HEK293T (cell line): ENCODE data around the gene COQ6.

Experiments
- CTCF ChIA-PET: fragments of 350-600 bp; formaldehyde crosslinking; extraction: SDS; loops from one replicate; lab custom pipeline; 2021; ENCODE audit warnings: antibody characterized with exemption, inconsistent platforms; lab: Yijun Ruan, JAX
- POLR2A ChIA-PET: fragments of 350-600 bp; formaldehyde crosslinking; extraction: SDS; loops from one replicate; lab custom pipeline; 2020; ENCODE audit warnings: antibody characterized with exemption, inconsistent platforms; lab: Yijun Ruan, JAX
- DNase-seq: peaks from one replicate; pipeline ENCODE4 v3.0.0; 2012; ENCODE audit warnings: mixed read lengths; ENCODE audit errors: extremely low spot score
- ARNT ChIP-seq: fragments of 450-650 bp; IDR thresholded peaks from 2 replicates; pipeline ENCODE4 v1.6.1; 2017; ENCODE audit warnings: mild to moderate bottlenecking
- BHLHE40 ChIP-seq: fragments of 450-650 bp; IDR thresholded peaks from 2 replicates; pipeline ENCODE4 v1.6.1; 2016; ENCODE audit warnings: mild to moderate bottlenecking, moderate library complexity, borderline replicate concordance
- CTBP1 ChIP-seq: fragments of 450-650 bp; IDR thresholded peaks from 2 replicates; pipeline ENCODE4 v1.6.1; 2016; ENCODE audit warnings: borderline replicate concordance
- ELF4 ChIP-seq: fragments of 450-650 bp; IDR thresholded peaks from 2 replicates; pipeline ENCODE4 v1.6.1; 2017; ENCODE audit warnings: antibody characterized with exemption
- FOXA1 ChIP-seq: fragments of 450-650 bp; IDR thresholded peaks from 2 replicates; pipeline ENCODE4 v1.6.1; 2016; ENCODE audit warnings: mild to moderate bottlenecking
- FOXK2 ChIP-seq: fragments of 450-650 bp; IDR thresholded peaks from 2 replicates; pipeline ENCODE4 v1.6.1; 2016; ENCODE audit warnings: mild to moderate bottlenecking
- FOXM1 ChIP-seq: fragments of 450-650 bp; IDR thresholded peaks from 2 replicates; pipeline ENCODE4 v1.6.1; 2017; ENCODE audit warnings: mild to moderate bottlenecking, borderline replicate concordance
- HDGF ChIP-seq: fragments of 450-650 bp; IDR thresholded peaks from 2 replicates; pipeline ENCODE4 v1.6.1; 2017; ENCODE audit warnings: antibody characterized with exemption, borderline replicate concordance
- L3MBTL2 ChIP-seq: fragments of 450-650 bp; conservative IDR thresholded peaks from 2 replicates; pipeline ENCODE4 v1.6.1; 2016; ENCODE audit warnings: mild to moderate bottlenecking
- LEF1 ChIP-seq: fragments of 450-650 bp; IDR thresholded peaks from 2 replicates; pipeline ENCODE4 v1.6.1; 2017; ENCODE audit warnings: mild to moderate bottlenecking, borderline replicate concordance
- NFRKB ChIP-seq: fragments of 450-650 bp; IDR thresholded peaks from 2 replicates; pipeline ENCODE4 v1.6.1; 2016; ENCODE audit warnings: mild to moderate bottlenecking, moderate library complexity
- SP1 ChIP-seq: fragments of 450-650 bp; IDR thresholded peaks from 2 replicates; pipeline ENCODE4 v1.6.1; 2017
- SUZ12 ChIP-seq: fragments of 450-650 bp; IDR thresholded peaks from 2 replicates; pipeline ENCODE4 v1.6.1; 2016; ENCODE audit warnings: mild to moderate bottlenecking
- TARDBP ChIP-seq: fragments of 450-650 bp; IDR thresholded peaks from 2 replicates; pipeline ENCODE4 v1.6.1; 2016
- ZNF384 ChIP-seq: fragments of 450-650 bp; IDR thresholded peaks from 2 replicates; pipeline ENCODE4 v1.6.1; 2016
- TF ChIP-seq, protein P1 (sequence below): fragments of 450-650 bp; IDR thresholded peaks from 2 replicates; pipeline ENCODE4 v1.6.1; 2016

The COQ6 gene

DNA sequence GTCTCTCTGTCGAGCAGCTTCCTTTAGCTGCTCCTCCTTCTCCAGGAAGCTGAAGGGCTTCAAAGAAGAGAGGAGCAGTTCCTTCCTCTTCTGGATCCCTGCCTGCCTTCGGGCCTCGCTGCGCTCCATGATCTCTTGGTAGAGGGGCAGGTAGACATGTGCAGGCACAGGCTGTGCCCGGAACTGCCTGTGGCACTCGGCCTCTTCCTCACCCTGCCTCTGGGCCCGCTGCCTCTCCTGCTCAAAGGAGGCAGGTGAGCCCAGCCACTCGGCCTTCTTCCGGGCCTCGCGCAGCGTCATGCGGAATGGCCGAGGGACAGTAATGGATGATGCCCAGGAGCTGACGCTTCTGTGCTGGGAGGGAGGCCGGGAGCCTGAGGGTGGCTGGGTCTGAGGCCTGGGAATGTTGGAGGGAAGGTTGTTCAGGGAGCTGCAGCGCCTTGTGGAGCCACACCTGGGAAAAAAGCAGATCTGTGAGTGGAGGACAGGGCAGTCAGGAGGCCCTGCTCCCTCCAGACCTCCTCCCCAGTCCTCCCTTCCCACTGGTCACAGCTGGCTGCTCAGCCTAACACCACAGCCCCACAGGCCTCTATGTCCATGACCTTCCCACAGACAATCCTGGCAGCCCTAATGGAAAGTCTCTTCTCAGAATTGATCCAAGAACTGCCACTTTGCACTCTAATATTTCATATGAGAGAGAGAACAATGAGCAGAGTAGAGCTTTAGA lies 5.5 kb upstream of the COQ6 start:
- TF ChIP-seq TARDBP (no peak), FOXK2 (no peak), L3MBTL2 (no peak), ELF4 (no peak), CTBP1 (no peak), ZNF384 (no peak), SP1 (no peak), NFRKB (no peak), BHLHE40 (no peak), HDGF (no peak), SUZ12 (no peak), LEF1 (no peak), FOXM1 (no peak), FOXA1 (no peak), ARNT (no peak)
- TF ChIP-seq, protein P1, sequence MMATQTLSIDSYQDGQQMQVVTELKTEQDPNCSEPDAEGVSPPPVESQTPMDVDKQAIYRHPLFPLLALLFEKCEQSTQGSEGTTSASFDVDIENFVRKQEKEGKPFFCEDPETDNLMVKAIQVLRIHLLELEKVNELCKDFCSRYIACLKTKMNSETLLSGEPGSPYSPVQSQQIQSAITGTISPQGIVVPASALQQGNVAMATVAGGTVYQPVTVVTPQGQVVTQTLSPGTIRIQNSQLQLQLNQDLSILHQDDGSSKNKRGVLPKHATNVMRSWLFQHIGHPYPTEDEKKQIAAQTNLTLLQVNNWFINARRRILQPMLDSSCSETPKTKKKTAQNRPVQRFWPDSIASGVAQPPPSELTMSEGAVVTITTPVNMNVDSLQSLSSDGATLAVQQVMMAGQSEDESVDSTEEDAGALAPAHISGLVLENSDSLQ = no peak
- DNase-seq = no peak
- CTCF ChIA-PET = interaction anchor here (1.1 kb wide), 1 partner anchor 9 kb away, joined by 4 read pairs; no protein-coding TSS in a partner anchor
- POLR2A ChIA-PET = interaction anchor here (1.9 kb wide), 1 partner anchor 58 kb away, joined by 7 read pairs; the partner anchor contains the start of gene ZNF410

DNA sequence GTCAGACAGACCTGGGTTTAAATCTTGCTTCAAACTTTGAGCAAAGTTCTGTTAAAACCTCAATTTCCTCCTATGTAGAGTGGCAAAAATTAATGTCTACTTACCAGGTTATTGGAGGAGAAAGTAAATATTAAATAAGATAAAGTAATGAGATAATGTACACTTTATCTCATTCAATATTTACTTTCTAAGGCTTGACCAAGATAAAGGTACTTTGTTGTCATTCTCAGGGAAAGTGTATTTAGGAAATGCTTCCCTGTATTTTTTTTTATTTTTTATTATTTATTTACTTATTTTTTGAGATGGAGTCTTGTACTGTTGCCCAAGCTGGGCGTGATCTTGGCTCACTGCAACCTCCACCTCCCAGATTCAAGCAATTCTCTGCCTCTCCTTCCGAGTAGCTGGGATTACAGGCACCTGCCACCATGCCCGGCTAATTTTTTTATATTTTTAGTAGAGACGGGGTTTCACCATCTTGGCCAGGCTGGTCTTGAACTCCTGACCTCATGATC lies 4.9 kb upstream of the COQ6 start:
- POLR2A ChIA-PET = interaction anchor here (1.9 kb wide), 1 partner anchor 58 kb away, joined by 7 read pairs; the partner anchor contains the start of gene ZNF410
- no peak for DNase-seq
- TF ChIP-seq TARDBP (no peak), FOXA1 (no peak), CTBP1 (no peak), L3MBTL2 (no peak), HDGF (no peak), FOXM1 (no peak), ARNT (no peak)
- CTCF ChIA-PET = no interaction called here

DNA sequence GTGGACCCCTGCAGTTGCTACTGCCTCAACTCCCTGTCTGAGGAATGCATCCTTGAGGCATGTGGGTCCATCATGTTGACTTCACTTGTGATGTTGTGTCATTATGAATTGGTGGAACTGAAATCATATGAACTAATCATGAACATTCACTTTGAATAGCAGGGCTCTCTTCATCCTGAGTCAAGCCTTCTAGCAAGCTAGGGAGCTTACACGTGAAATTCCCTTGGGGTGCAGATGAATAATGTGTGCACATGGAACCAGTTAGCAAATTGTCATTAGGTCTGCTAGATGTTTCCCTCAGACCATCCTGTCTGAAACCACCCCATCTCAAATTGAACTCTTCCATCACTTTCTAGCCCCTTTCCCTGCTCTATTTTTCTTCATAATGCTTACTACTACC lies 3.6 kb downstream of the COQ6 start:
- TF ChIP-seq FOXK2 = no peak
- no peak for TF ChIP-seq SUZ12
- TF ChIP-seq L3MBTL2 = no peak
- no peak for TF ChIP-seq NFRKB
- no peak for TF ChIP-seq CTBP1
- no peak for TF ChIP-seq FOXM1
- no peak for TF ChIP-seq SP1
- TF ChIP-seq HDGF = no peak
- TF ChIP-seq, protein P1 = no peak
- no peak for TF ChIP-seq ARNT
- TF ChIP-seq ELF4 = no peak
- TF ChIP-seq LEF1 = no peak
- TF ChIP-seq TARDBP = no peak
- no peak for TF ChIP-seq FOXA1
- TF ChIP-seq ZNF384 = no peak
- no peak for TF ChIP-seq BHLHE40
- no peak for DNase-seq
- POLR2A ChIA-PET = interaction anchor here (1.8 kb wide), 1 partner anchor 102 kb away, joined by 5 read pairs; the partner anchor contains the start of gene PTGR2
- CTCF ChIA-PET = no interaction called here

DNA sequence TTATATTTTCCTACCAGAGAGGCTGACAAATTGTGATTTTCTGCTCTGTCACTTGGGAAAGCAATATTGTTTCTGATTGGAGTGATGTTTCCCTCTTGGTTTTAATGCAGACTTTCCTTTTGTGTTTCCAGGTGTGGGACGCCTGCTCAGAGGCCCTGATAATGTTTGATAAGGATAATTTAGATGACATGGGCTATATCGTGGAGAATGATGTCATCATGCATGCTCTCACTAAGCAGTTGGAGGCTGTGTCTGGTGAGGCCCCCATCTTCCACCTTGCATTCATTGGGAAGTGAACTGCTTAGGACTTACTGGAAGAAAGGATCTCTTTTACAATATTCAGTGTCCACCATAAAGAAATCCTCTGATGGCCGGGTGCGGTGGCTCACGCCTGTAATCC lies 5.6 kb downstream of the COQ6 start:
- no peak for DNase-seq
- ChIA-PET CTCF (no interaction called here), POLR2A (no interaction called here)
- TF ChIP-seq FOXK2 = no peak
- TF ChIP-seq FOXM1 = no peak
- TF ChIP-seq ARNT = no peak

DNA sequence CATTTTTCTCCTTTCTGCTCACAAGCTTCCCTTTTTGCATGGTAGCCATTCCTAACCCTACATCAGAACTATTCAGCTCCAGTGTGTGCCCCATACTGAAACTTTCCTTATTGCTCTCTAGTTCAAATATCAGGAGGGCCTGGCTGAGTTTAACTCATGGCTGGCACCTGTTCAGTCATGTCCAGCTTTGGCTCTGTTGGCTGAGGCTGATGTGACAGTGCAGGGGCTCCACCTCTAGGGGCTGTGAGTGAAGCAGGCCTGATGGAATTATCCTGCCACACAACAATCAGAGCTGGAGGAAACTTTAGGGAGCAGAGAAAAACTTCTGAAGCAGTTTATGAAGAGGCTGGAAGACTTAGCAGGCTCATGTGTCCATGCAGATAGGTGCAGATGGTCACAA lies 8.5 kb downstream of the COQ6 start:
- DNase-seq = no peak
- CTCF ChIA-PET = interaction anchor here (0.5 kb wide), 2 partner anchors 16 to 19 kb away, joined by 5 read pairs; no protein-coding TSS in a partner anchor
- POLR2A ChIA-PET = interaction anchor here (1.7 kb wide), 1 partner anchor 9 kb away, joined by 11 read pairs; the partner anchor contains the start of genes COQ6 and FAM161B
- TF ChIP-seq ARNT (no peak), ZNF384 (no peak), FOXA1 (no peak), L3MBTL2 (no peak), CTBP1 (no peak), NFRKB (no peak), FOXK2 (no peak)

DNA sequence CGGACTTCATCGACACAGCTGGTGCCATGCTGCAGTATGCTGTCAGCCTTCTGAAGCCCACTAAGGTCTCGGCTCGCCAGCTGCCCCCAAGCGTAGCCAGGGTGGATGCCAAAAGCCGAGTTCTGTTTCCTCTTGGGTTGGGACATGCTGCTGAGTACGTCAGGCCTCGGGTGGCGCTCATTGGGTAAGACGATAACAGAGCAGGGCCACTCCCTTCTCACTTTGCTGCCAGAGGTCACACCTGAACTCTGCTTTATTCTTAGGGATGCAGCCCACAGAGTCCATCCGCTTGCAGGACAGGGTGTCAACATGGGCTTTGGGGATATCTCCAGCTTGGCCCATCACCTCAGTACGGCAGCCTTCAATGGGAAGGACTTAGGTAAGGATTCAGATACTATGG lies 11.1 kb downstream of the COQ6 start:
- ChIA-PET POLR2A (no interaction called here), CTCF (no interaction called here)
- TF ChIP-seq ARNT = no peak
- TF ChIP-seq L3MBTL2 = no peak
- no peak for TF ChIP-seq BHLHE40
- TF ChIP-seq FOXA1 = no peak
- TF ChIP-seq FOXM1 = no peak
- TF ChIP-seq LEF1 = no peak
- TF ChIP-seq HDGF = no peak
- TF ChIP-seq SP1 = no peak
- no peak for TF ChIP-seq FOXK2
- no peak for TF ChIP-seq CTBP1
- TF ChIP-seq NFRKB = no peak
- TF ChIP-seq SUZ12 = no peak
- no peak for TF ChIP-seq ELF4
- TF ChIP-seq TARDBP = no peak
- TF ChIP-seq, protein P1 = no peak
- TF ChIP-seq ZNF384 = no peak
- DNase-seq = no peak
